GM12878 (cell line): Measurements from ENCODE around the gene ASMTL. TPM values are rescaled to one million over a fixed set of nuclear protein-coding genes. Genes with fewer than 3 reads are reported as not detected.

ENCODE experiments used
- ATF7 ChIP-seq: fragments of 450-650 bp; IDR thresholded peaks from 2 replicates; pipeline ENCODE4 v1.6.1; 2016; ENCODE audit warnings: low read depth, mild to moderate bottlenecking
- BHLHE40 ChIP-seq, 2 experiments: fragments of 450-650 bp in 1 of 2; IDR thresholded peaks; 2 replicates each; pipeline ENCODE4 v1.6.1; 2011 to 2017; ENCODE audit warnings: low read depth in 2 of 2, borderline replicate concordance in 1 of 2, improper control_type of control experiment in 1 of 2, low read length in 1 of 2, mild to moderate bottlenecking in 1 of 2
- CHD2 ChIP-seq: IDR thresholded peaks from 2 replicates; pipeline ENCODE4 v1.6.1; 2011; ENCODE audit warnings: low read depth, low read length, improper control_type of control experiment, borderline replicate concordance
- CHD4 ChIP-seq: fragments of 200-600 bp; sonication (generic); IDR thresholded peaks from 2 replicates; pipeline ENCODE4 v1.6.1; 2016; ENCODE audit warnings: mild to moderate bottlenecking
- EGR1 ChIP-seq, 2 experiments: IDR thresholded peaks; 1 replicate in 1 of 2; 2 replicates in 1 of 2; pipeline ENCODE4 v1.6.1; 2011 to 2012; ENCODE audit warnings: low read depth in 2 of 2, low read length in 2 of 2, borderline replicate concordance in 1 of 2, mild to moderate bottlenecking in 1 of 2, moderate library complexity in 1 of 2
- ETV6 ChIP-seq, 2 experiments: fragments of 450-650 bp in 1 of 2; IDR thresholded peaks in 1 of 2; conservative IDR thresholded peaks in 1 of 2; 2 replicates each; pipeline ENCODE4 v1.6.1; 2014; ENCODE audit warnings: antibody characterized with exemption in 1 of 2, borderline replicate concordance in 1 of 2, low read depth in 1 of 2, mild to moderate bottlenecking in 1 of 2, moderate library complexity in 1 of 2
- MXI1 ChIP-seq: fragments of 150-350 bp; IDR thresholded peaks from 2 replicates; pipeline ENCODE4 v1.6.1; 2011; ENCODE audit warnings: low read depth, mild to moderate bottlenecking, inconsistent platforms, low read length, improper control_type of control experiment
- NR2C1 ChIP-seq: fragments of 450-650 bp; IDR thresholded peaks from 2 replicates; pipeline ENCODE4 v1.6.1; 2017; ENCODE audit warnings: antibody characterized with exemption, mild to moderate bottlenecking, moderate library complexity
- NRF1 ChIP-seq: conservative IDR thresholded peaks from 2 replicates; pipeline ENCODE4 v1.6.1; 2011; ENCODE audit warnings: mild to moderate bottlenecking, low read depth, low read length, improper control_type of control experiment
- PAX8 ChIP-seq: fragments of 450-650 bp; IDR thresholded peaks from 2 replicates; pipeline ENCODE4 v1.6.1; 2017; ENCODE audit warnings: mild to moderate bottlenecking, moderate library complexity
- SMARCA5 ChIP-seq: fragments of 450-650 bp; IDR thresholded peaks from 2 replicates; pipeline ENCODE4 v1.6.1; 2017; ENCODE audit warnings: mild to moderate bottlenecking
- SREBF1 ChIP-seq: IDR thresholded peaks from 2 replicates; pipeline ENCODE4 v1.6.1; 2012; ENCODE audit warnings: mild to moderate bottlenecking, low read length
- ZBED1 ChIP-seq: IDR thresholded peaks from 2 replicates; pipeline ENCODE4 v1.6.1; 2016; ENCODE audit warnings: borderline replicate concordance
- ZNF207 ChIP-seq: fragments of 450-650 bp; IDR thresholded peaks from 2 replicates; pipeline ENCODE4 v1.6.1; 2014; ENCODE audit warnings: antibody characterized with exemption, mild to moderate bottlenecking, borderline replicate concordance
- polyA plus RNA-seq, 11 experiments: library from polyadenylated mRNA; depleted of rRNA in 4 of 11; unstranded in 6 of 11; stranded (reverse) in 5 of 11; fragments of >200 nt; fragmentation: Nextera tagmentation in 4 of 11; fragmentation: Illumina TruSeq in 1 of 11; extraction: Ambion mirVana in 4 of 11; extraction: Trizol in 1 of 11; gene quantifications; 1 replicate in 1 of 11; 2 replicates in 10 of 11; pipeline versions ENCODE4 v1.2.1 to v1.2.3, GENCODE V29; 2011 to 2016; ENCODE audit warnings: inconsistent platforms in 2 of 11, missing spikeins in 2 of 11, low read depth in 1 of 11
- total RNA-seq, 4 experiments: library from RNA; depleted of rRNA in 3 of 4; stranded (reverse); fragments of >200 nt in 3 of 4; fragmentation: Illumina TruSeq in 1 of 4; extraction: Trizol in 1 of 4; gene quantifications; 2 replicates each; pipeline versions ENCODE4 v1.2.1 to v1.2.3, GENCODE V29; 2013 to 2021
- TF ChIP-seq, protein P1 (sequence below): IDR thresholded peaks from 2 replicates; pipeline ENCODE4 v1.6.1; 2012; ENCODE audit warnings: low read length, inconsistent platforms
- TF ChIP-seq, protein P2 (sequence below): fragments of 450-650 bp; IDR thresholded peaks from 2 replicates; pipeline ENCODE4 v1.6.1; 2018; ENCODE audit warnings: borderline replicate concordance, mild to moderate bottlenecking; ENCODE audit not compliant: partially characterized antibody
- TF ChIP-seq, protein P3 (sequence below): fragments of 450-650 bp; IDR thresholded peaks from 2 replicates; pipeline ENCODE4 v1.6.1; 2017; ENCODE audit warnings: mild to moderate bottlenecking
- TF ChIP-seq, protein P4 (sequence below): fragments of 450-650 bp; formaldehyde crosslinking; IDR thresholded peaks from 2 replicates; pipeline ENCODE4 v1.5.0; 2022; ENCODE audit warnings: mild to moderate bottlenecking, missing genetic modification characterization

Gene ASMTL
- total and polyA plus RNA-seq, 10 of the 15 experiments (the other 5 are each of a cell fraction or from before 2014, with no cell fraction given) = 1.6 to 51.9 (median 32.1) TPM

DNA sequence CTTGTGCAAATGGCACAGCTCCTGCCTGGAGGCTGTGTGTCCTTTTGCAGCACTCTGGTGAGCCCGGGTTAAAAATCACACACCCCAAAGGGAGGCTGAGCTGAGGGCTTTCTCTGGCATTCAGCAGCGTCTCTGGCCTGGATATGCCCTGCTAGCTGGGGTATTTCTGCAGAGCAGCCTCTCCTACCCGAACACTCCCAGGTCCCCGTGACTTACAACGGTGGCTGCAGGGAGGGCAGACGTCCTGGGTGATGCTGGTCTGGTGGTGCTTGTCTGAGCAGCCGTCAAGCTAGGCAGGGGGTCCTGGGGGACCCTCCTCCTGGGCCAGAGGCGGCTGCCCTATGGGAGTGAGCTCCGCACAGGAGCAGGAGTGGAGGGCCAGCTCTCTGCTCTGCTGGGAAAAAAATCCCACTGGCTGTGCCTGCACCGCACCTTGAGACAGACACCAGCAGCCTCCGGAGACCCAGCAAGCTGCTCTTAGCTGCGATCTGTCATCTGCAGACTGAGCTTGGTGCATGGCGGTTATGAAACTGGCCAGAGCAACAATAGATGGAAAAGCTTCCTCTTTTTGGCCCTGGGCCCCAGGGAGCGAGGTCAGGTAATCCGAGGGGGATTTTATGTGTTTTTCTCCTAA lies 41.3 kb upstream of the ASMTL start (continued):
- TF ChIP-seq, protein P1, sequence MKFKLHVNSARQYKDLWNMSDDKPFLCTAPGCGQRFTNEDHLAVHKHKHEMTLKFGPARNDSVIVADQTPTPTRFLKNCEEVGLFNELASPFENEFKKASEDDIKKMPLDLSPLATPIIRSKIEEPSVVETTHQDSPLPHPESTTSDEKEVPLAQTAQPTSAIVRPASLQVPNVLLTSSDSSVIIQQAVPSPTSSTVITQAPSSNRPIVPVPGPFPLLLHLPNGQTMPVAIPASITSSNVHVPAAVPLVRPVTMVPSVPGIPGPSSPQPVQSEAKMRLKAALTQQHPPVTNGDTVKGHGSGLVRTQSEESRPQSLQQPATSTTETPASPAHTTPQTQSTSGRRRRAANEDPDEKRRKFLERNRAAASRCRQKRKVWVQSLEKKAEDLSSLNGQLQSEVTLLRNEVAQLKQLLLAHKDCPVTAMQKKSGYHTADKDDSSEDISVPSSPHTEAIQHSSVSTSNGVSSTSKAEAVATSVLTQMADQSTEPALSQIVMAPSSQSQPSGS = peak; percentile 54; the same call in 1 of the 2 replicates
- TF ChIP-seq EGR1 (IDR thresholded peaks at IDR 0.05; ENCODE audit: borderline replicate concordance in 1 of 2, low read depth in 2 of 2, low read length in 2 of 2) (no peak), SMARCA5 (no peak), ETV6 (conservative IDR thresholded peaks at IDR 0.05 in 1 of 2, IDR thresholded peaks at IDR 0.05 in 1 of 2; ENCODE audit: borderline replicate concordance in 1 of 2, low read depth in 1 of 2) (0 out of 4 replicates have a peak, but pooled peaks of 1 of the 2 experiments have one; percentile 30), BHLHE40 (IDR thresholded peaks at IDR 0.05; ENCODE audit: borderline replicate concordance in 1 of 2, low read depth in 2 of 2, low read length in 1 of 2) (peak in 1 of 2 experiments; percentile 9; a peak in 1 of 4 replicates), ZNF207 (no peak), CHD2 (no peak), NR2C1 (no peak), MXI1 (0 out of 2 replicates have a peak, but pooled peaks have one; percentile 2), ZBED1 (no peak), ATF7 (no peak), NRF1 (no peak), CHD4 (no peak), PAX8 (no peak), SREBF1 (no peak)
- TF ChIP-seq, protein P2, sequence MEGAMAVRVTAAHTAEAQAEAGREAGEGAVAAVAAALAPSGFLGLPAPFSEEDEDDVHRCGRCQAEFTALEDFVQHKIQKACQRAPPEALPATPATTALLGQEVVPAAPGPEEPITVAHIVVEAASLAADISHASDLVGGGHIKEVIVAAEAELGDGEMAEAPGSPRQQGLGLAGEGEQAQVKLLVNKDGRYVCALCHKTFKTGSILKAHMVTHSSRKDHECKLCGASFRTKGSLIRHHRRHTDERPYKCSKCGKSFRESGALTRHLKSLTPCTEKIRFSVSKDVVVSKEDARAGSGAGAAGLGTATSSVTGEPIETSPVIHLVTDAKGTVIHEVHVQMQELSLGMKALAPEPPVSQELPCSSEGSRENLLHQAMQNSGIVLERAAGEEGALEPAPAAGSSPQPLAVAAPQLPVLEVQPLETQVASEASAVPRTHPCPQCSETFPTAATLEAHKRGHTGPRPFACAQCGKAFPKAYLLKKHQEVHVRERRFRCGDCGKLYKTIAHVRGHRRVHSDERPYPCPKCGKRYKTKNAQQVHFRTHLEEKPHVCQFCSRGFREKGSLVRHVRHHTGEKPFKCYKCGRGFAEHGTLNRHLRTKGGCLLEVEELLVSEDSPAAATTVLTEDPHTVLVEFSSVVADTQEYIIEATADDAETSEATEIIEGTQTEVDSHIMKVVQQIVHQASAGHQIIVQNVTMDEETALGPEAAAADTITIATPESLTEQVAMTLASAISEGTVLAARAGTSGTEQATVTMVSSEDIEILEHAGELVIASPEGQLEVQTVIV = no peak
- TF ChIP-seq, protein P3, sequence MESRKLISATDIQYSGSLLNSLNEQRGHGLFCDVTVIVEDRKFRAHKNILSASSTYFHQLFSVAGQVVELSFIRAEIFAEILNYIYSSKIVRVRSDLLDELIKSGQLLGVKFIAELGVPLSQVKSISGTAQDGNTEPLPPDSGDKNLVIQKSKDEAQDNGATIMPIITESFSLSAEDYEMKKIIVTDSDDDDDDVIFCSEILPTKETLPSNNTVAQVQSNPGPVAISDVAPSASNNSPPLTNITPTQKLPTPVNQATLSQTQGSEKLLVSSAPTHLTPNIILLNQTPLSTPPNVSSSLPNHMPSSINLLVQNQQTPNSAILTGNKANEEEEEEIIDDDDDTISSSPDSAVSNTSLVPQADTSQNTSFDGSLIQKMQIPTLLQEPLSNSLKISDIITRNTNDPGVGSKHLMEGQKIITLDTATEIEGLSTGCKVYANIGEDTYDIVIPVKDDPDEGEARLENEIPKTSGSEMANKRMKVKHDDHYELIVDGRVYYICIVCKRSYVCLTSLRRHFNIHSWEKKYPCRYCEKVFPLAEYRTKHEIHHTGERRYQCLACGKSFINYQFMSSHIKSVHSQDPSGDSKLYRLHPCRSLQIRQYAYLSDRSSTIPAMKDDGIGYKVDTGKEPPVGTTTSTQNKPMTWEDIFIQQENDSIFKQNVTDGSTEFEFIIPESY = no peak
- TF ChIP-seq, protein P4, sequence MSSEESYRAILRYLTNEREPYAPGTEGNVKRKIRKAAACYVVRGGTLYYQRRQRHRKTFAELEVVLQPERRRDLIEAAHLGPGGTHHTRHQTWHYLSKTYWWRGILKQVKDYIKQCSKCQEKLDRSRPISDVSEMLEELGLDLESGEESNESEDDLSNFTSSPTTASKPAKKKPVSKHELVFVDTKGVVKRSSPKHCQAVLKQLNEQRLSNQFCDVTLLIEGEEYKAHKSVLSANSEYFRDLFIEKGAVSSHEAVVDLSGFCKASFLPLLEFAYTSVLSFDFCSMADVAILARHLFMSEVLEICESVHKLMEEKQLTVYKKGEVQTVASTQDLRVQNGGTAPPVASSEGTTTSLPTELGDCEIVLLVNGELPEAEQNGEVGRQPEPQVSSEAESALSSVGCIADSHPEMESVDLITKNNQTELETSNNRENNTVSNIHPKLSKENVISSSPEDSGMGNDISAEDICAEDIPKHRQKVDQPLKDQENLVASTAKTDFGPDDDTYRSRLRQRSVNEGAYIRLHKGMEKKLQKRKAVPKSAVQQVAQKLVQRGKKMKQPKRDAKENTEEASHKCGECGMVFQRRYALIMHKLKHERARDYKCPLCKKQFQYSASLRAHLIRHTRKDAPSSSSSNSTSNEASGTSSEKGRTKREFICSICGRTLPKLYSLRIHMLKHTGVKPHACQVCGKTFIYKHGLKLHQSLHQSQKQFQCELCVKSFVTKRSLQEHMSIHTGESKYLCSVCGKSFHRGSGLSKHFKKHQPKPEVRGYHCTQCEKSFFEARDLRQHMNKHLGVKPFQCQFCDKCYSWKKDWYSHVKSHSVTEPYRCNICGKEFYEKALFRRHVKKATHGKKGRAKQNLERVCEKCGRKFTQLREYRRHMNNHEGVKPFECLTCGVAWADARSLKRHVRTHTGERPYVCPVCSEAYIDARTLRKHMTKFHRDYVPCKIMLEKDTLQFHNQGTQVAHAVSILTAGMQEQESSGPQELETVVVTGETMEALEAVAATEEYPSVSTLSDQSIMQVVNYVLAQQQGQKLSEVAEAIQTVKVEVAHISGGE = no peak
